Heart left ventricle (tissue), 16 donors: ENCODE results near the gene SLC26A11. TPM values are rescaled to one million over a fixed set of nuclear protein-coding genes. Genes with fewer than 3 reads are reported as not detected.

Experiments
- ATAC-seq, 4 donors: fragments of 200-7000 bp; cut with Tn5 transposase; one replicate each; pipeline ENCODE4 v1.9.1; 2020 to 2022; ENCODE audit warnings: moderate library complexity in 4 of 4, mild to moderate bottlenecking in 3 of 4, moderate number of reproducible peaks in 1 of 4
- DNase-seq, 5 donors: peaks; one replicate each; pipeline ENCODE4 v3.0.0-alpha.2; 2020
- H3K27ac ChIP-seq, 12 donors: fragments of 200-600 bp; sonication (generic) in 4 of 12; one replicate each; pipeline versions ENCODE4 v1.5.0 to v1.8.0; 2016 to 2022; ENCODE audit warnings: mild to moderate bottlenecking in 2 of 12
- H3K27me3 ChIP-seq, 9 donors: fragments of 200-600 bp; sonication (generic) in 2 of 9; one replicate each; pipeline versions ENCODE4 v1.5.1 to v1.8.0; 2016 to 2022; ENCODE audit warnings: mild to moderate bottlenecking in 3 of 9
- H3K36me3 ChIP-seq, 9 donors: fragments of 200-600 bp; sonication (generic) in 2 of 9; one replicate each; pipeline versions ENCODE4 v1.5.0 to v1.8.0; 2018 to 2022; ENCODE audit warnings: mild to moderate bottlenecking in 2 of 9
- H3K4me1 ChIP-seq, 12 donors: fragments of 200-600 bp; sonication (generic) in 4 of 12; one replicate each; pipeline versions ENCODE4 v1.5.0 to v1.8.0; 2016 to 2022; ENCODE audit warnings: mild to moderate bottlenecking in 3 of 12
- H3K4me3 ChIP-seq, 12 donors: fragments of 200-600 bp; sonication (generic) in 4 of 12; one replicate each; pipeline versions ENCODE4 v1.5.0 to v1.8.0; 2017 to 2022; ENCODE audit warnings: mild to moderate bottlenecking in 9 of 12, moderate library complexity in 4 of 12
- H3K9me3 ChIP-seq, 12 donors: fragments of 200-600 bp; sonication (generic) in 4 of 12; one replicate each; pipeline versions ENCODE4 v1.5.0 to v1.8.0; 2016 to 2022; ENCODE audit warnings: mild to moderate bottlenecking in 1 of 12
- CTCF ChIP-seq, 12 donors: fragments of 200-600 bp; sonication (generic) in 4 of 12; IDR thresholded peaks; one replicate each; pipeline versions ENCODE4 v1.5.0 to v1.8.0; 2018 to 2022; ENCODE audit warnings: antibody characterized with exemption in 12 of 12, mild to moderate bottlenecking in 5 of 12
- POLR2A ChIP-seq, 2 donors: fragments of 450-650 bp; IDR thresholded peaks; one replicate each; pipeline ENCODE4 v1.6.1; 2017; ENCODE audit warnings: antibody characterized with exemption in 2 of 2, mild to moderate bottlenecking in 2 of 2, moderate library complexity in 2 of 2
- WGBS, 4 donors: extraction: QIAGEN DNeasy Blood & Tissue Kit in 2 of 4; methylation state at CpG; one replicate each; pipeline versions ENCODE4 v1.1.5 to v1.1.7; 2013 to 2018; 5-methylcytosine and 5-hydroxymethylcytosine counted together
- intact Hi-C, 10 donors: fragments of 100-400 bp; cut with DNase I; formaldehyde crosslinking; loops; one replicate each; pipeline versions ENCODE4 v1.11.1 to v1.14.2; 2022
- polyA plus RNA-seq, 2 donors: library from polyadenylated mRNA; stranded (reverse); fragments of 200-250 nt; gene quantifications; one replicate each; pipeline ENCODE4 v1.2.3, GENCODE V29; 2013
- total RNA-seq, 9 donors: library from RNA; depleted of rRNA in 2 of 9; stranded (reverse); fragments of >200 nt in 2 of 9; fragmentation: NEBNext Ultra II Directional in 3 of 9; extraction: Animal tissue kit (Norgen Biotek cat#: 25700) in 3 of 9; gene quantifications; one replicate each; pipeline versions ENCODE4 v1.1.0 to v1.2.4, GENCODE V29; 2016 to 2023
- donor health status: ischemic (EF 13 %, LVEDD 7.1; RV severe dilation, severe dysfunction).
- donor health status: healthy with polysubstance abuse.
- donor health status: DM: no; HTN: yes; CAD: no.
- donor health status: DM: no; HTN: no; CAD: no.
- donor health status: ischemic (EF 25% LVEDD 6.9; RV normal size, moderate dysfunction).
- donor health status: ischemic (EF 25% LVEDD 5.7; RV mildly dilated, moderate dysfunction).
- donor health status: healthy.
- donor health status: DM: yes; HTN: yes; CAD: no.
- donor health status: ischemic (EF 35%, LVEDD 5.7; RV mildly dilated, moderate dysfunction).
- donor health status: nonischemic (EF 11% LVEDD 7.7; RV severe dilation, severe dysfunction).
- donor health status: DM: yes; HTN: yes; CAD: no.
- donor health status: PGD.
- donor health status: ischemic (EF 29% LVEDD 5.4; RV normal size, mild dysfunction).
- donor health status: nonischemic (EF 23%, LVEDD 6.1; RV moderate dilation, normal function).

The SLC26A11 gene
- total and polyA plus RNA-seq, 11 donors = 2.4 to 13.0 (median 4.1) TPM

GRCh38 chr17:80214012-80214877 lies 6.0 kb upstream of the SLC26A11 start:
- H3K36me3 ChIP-seq = peaks cover 0 to 90% (median 40%) of the 10 kb centered on the region in 9 donors
- no peaks in the 10 kb centered on the region for H3K9me3 ChIP-seq
- WGBS, 4 donors = 93 to 94% (median 94%) methylated on average over 46 to 48 of the region's 48 CpGs
- ATAC-seq (no peak), DNase-seq (peak in 1 of 5 donors; percentile 40)
- H3K4me3 ChIP-seq = no peak overlapping the region
- no peak overlapping the region for H3K27ac ChIP-seq
- H3K27me3 ChIP-seq = no peaks in the 10 kb centered on the region
- intact Hi-C loops = no loop called here
- TF ChIP-seq CTCF (IDR thresholded peaks at IDR 0.05) = no peak
- no peak for TF ChIP-seq POLR2A (IDR thresholded peaks at IDR 0.05)
- H3K4me1 ChIP-seq = peaks cover 0 to 24% (median 1%) of the 10 kb centered on the region in 12 donors

- ATAC-seq (no peak), DNase-seq (peak in 1 of 5 donors; percentile 63)
- no peak for TF ChIP-seq CTCF (IDR thresholded peaks at IDR 0.05)
- no peak for TF ChIP-seq POLR2A (IDR thresholded peaks at IDR 0.05)
- Histone ChIP-seq H3K4me1 (peaks cover 0 to 27% (median 7%) of the 10 kb centered on the region in 12 donors), H3K27me3 (no peaks in the 10 kb centered on the region), H3K9me3 (no peaks in the 10 kb centered on the region), H3K27ac (no peak overlapping the region), H3K36me3 (peaks cover 0 to 84% (median 35%) of the 10 kb centered on the region in 9 donors), H3K4me3 (no peak overlapping the region)
- 88 to 97% (median 94%) methylated on average over 12 to 17 of the region's 17 CpGs for WGBS, 4 donors
- intact Hi-C loops = no loop called here
These were observed 5.4 kb upstream of the SLC26A11 start for GRCh38 chr17:80214878-80215210.

- Histone ChIP-seq H3K36me3 (peaks cover 0 to 64% (median 17%) of the 10 kb centered on the region in 9 donors), H3K27me3 (no peaks in the 10 kb centered on the region)
- TF ChIP-seq POLR2A (IDR thresholded peaks at IDR 0.05) (no peak), CTCF (IDR thresholded peaks at IDR 0.05) (no peak)
These were observed 3.5 kb upstream of the SLC26A11 start for GRCh38 chr17:80216473-80217456.

More at GRCh38 chr17:80216473-80217456, 3.5 kb upstream of the SLC26A11 start:
- Histone ChIP-seq H3K4me3 (no peak overlapping the region), H3K27ac (no peak overlapping the region), H3K4me1 (peaks cover 0 to 38% (median 15%) of the 10 kb centered on the region in 12 donors), H3K9me3 (no peaks in the 10 kb centered on the region)
- intact Hi-C loops = no loop called here
- ATAC-seq = no peak
- no peak for DNase-seq
- 97 to 98% (median 97%) methylated on average over 39 to 40 of the region's 40 CpGs for WGBS, 4 donors
